ELF-1 (cell line): ENCODE measurements around the gene SPACA6.
"Not testable (repeated sequence)": the region's sequence is repeated elsewhere in the genome, so short reads cannot be mapped to it uniquely, and the experiment has no call there.

ENCODE experiments used
- DNase-seq: peaks from one replicate; pipeline ENCODE4 v3.0.0-alpha.2; 2016; ENCODE audit warnings: low read depth, low spot score

SPACA6 gene, protein sequence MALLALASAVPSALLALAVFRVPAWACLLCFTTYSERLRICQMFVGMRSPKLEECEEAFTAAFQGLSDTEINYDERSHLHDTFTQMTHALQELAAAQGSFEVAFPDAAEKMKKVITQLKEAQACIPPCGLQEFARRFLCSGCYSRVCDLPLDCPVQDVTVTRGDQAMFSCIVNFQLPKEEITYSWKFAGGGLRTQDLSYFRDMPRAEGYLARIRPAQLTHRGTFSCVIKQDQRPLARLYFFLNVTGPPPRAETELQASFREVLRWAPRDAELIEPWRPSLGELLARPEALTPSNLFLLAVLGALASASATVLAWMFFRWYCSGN

DNA sequence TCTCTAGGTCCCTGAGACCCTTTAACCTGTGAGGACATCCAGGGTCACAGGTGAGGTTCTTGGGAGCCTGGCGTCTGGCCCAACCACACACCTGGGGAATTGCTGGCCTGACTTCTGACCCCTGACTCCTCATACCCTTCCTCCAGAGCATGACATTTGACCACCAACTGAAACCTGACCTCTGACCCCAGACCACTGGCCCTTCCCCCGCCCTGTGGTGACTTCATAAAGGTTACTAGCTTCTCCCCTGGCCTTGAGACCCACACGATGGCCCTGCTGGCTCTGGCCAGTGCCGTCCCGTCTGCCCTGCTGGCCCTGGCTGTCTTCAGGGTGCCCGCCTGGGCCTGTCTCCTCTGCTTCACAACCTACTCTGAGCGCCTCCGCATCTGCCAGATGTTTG, at the start of gene SPACA6:
Gene SPACA6, plus strand, starts transcription at position 71 of the 400 bp plus-strand sequence. Its CDS starts 197 bp downstream, at position 268.
- no peak for DNase-seq

DNA sequence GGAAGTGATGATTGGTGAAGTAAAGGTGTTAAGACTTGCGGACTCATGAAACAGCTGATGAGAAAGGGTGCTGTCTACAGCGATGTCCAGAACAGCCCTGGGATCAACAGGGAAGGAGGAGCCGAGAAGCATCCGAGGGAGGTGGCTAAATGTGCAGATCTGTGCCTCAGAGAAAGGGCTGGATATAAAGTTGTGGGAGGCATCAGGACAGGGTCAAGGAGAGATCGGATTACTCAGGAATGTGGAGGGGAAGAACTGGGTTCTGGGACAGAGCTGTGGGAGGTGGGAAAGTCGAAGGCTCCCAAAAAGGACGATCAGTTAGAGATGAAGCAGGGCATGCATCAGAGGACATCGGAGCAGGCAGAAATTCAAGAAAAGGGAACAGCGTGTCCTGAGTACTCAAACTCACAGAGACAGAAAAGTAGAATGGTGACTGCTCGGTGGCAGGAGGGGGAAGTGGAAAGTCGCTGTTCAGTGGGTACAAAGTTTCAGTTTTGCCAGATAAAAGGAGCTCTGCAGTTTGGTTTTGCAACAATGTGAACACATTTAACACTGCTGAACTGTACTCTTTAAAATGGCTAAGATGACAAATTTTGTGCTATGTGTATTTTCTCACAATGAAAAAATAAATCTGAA, 48.4 kb upstream of the SPACA6 start:
- no peak for DNase-seq

DNA sequence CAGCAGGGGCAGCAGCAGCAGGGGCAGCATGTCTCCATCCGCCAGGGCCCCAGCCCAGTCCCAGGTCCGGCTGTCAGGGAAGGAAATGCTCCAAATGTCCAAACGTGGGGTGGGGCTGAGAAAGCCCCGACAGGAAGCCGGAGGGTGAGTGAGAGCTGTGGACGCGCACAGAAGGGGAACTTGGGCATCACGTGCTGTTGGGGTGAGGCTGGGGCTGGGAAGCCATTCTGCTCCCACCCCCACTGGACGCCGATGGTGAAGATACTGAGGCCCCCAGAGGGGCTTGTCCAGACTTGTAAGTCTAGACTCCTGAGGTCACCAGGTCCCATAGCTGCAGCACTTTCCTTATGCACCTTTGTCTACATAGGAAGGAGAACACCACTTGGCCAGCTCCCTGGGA, 46.4 kb upstream of the SPACA6 start, which contains the start of gene SIGLEC14:
Gene SIGLEC14, minus strand, starts transcription at position 96 of the 400 bp plus-strand sequence. Its CDS starts 66 bp downstream, at position 30.
- not testable (repeated sequence) for DNase-seq

DNA sequence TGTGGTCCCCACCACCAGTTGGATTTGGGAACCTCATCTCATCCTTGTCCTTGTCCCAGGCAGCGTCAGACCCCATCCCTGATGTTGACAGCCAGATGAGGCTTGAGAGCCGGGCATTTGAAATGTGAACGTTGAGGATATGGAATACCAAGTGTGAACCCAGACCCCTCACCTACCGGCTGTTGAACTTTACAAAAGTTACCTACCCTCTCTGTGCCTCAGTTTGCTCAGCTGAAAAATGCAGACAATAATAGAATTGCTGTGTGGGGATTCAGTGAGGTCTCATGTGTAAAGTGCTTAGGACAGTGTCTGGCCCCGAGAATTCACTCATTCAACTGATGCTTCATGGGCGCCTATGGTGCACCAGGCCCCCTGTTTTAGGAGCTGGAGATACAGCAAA, 45.8 kb upstream of the SPACA6 start:
- DNase-seq: no peak

DNA sequence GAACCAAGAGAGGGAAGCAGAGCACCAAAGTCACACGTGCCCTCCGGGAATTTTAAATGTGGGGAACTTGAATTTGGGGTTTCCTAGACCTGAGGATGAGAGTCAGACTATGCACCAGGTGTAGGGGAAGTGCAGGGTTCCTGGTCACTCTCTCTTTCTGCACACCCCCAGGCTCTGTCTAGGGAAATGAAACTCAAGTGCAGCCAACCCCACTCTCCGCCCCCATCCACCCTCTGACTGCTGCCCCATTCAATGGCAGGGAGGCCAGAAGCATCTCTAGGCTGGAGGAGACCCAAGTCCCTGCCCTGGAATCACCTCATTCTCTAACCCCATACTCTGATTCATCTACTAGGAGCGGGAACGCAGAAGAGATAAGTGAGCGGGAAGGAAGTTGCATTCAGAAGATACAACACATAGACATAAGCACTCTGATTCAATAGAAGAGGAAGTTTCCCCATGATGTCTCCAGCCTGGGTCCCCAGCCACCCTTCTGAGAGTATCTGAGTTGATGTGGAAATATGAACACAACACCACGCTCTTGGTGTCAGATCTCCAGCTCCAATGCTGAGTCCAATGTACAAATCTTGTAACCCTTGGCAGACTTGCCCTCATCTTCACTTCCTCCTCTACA, 41.8 kb upstream of the SPACA6 start:
- DNase-seq: no peak

DNA sequence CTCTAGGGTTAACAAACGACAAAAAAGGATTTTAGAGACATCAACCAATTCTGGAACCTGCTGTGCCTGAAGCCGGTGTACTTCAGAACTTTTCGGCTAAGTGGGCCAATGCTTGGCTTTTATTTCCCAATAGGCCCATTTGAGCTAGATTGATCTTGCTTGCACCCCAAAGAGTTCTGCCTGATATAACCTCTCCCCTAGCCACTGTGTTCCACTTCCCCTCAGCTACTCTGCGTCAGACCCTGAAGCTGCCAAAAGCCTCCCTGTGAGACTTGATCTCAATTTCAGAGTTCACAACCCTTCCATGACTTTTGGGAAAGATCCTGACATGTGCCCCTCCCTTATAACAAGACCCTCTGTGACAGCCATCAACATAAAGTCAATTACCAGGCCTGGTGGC, 40.9 kb upstream of the SPACA6 start:
- no peak for DNase-seq

DNA sequence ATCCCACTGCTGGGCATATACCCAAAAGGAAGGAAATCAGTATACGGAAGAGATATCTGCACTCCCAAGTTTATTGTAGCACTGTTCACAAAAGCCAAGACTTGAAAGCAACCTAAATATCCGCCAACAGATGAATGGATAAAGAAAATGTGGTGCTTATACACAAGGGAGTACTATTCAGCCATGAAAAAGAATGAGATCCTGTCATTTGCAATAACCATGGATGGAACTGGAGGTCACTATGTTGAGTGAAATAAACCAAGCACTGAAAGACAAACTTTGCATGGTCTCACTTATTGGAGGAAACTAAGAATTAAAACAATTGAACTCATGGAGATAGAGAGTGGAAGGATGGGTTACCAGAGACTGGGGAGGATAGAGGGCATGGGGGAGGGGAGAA, 40.0 kb upstream of the SPACA6 start:
- no peak for DNase-seq

DNA sequence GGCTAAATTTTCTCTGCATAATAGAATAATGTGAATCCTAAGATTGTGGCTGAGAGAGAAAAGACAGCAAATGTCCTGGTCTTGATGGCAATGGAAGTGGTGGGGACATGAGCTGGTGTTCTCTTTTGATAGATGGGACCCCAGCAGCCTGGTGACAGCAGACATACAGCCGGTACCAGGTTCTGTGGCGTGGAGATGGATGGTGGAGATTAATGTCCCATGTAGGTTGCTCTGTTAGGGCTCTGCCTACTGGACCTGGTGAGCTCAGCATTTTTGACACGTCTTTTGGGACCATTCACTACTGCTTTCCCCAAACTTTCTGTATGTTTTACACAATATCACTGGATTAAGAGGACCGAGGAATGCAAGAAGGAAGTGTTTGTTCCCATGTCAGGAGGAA, 38.3 kb upstream of the SPACA6 start:
- DNase-seq: no peak

DNA sequence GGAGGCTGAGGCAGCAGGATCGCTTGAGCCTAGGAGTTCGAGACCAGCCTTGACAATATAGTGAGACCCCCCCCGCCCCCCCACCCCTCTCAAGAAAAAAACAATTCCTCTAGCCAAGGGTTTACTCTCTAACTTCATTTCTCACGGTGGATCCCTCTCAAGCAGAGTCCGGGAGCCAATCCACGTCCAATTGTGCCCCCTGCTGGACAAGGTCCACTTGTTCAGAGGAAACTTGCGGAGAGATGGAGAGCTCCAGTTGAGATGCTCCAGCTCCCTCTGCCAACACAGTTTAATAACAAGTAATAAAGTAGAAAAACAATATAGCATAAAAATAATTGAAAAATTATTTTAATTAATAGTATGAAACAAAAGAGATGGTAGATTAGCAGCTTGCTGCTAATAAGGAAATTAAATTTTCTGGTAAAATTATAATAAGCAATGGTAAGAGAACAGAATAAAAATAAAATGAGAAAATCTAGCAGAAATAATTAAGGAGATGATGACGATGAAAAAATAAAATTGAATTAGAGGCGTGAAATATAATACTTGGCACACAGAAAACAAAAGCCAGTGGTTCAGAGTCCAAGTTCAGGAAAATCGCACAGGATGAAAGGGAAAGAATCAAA, 32.0 kb upstream of the SPACA6 start:
- peak; percentile 71 for DNase-seq

DNA sequence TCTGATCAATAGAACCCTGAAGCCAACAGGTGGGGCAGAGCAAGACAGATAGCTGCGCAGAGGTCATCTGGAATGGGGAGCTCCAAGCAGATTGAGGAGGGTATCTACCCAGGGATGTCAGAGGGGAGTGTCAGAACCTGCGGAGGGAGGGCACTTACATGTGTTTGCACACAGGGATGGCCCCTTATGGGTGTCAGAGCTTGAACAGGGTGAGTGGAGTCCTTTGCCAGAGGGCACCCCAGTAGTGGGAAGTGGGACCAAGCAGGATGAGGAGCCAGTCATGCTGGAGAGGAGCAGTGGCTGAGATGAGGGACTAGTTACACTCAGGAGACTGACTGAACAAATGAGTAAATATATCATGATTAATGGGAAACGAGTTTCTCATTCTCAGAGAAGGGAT, 29.5 kb upstream of the SPACA6 start:
- no peak for DNase-seq

DNA sequence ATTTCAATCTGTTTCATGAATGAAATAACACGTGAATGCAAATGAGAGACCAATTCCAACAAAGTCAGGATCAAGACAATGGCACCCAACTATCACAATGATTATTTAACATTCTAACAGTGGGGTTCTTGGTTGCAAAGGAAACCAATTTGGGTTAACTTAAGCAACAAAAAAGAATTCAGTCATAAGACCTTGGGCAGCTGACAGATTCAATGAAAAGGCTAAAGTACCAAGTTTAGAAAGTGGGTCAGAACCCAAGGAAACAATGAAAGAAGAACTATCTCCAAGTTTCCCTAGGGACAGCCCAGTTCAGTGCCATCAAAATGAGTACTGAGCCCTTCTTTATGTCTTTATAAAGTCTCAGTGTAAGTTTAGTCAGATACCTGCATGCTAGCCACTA, 29.0 kb upstream of the SPACA6 start:
- DNase-seq: no peak

DNA sequence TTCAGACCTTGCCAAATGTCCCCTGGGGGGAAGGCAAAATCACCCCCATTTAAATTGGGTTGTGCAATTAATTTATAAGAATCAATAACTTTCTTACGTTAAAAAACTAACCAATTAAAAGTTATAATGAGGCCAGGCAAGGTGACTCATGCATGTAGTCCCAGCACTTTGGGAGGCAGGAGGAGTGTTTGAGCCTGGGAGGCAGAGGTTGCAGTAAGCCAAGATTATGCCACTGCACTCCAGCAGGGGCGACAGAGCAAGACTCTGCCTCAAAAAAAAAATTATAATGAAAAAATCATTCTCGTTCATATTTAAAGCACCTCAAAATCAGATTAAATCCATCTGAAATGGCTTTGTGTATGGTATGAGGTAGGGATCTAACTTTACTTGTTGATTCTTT, 28.1 kb upstream of the SPACA6 start:
- no peak for DNase-seq

DNA sequence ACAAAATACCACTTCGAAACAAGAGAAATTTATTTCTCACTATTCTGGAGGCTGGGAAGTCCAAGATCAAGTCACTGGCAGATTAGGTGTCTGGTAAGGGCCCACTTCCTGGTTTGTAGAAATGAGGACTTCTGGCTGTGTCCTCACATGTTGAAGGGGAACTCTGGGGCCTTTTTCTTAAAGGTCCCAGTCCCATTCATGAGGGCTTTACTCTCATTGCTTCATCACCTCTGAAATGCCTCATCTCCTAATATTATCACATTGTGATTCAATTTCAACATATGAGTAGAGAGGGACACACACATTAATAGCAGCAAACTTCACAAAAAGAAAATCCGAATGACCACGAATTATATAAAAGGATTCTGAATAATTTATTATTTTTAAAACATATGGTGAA, 24.9 kb upstream of the SPACA6 start:
- no peak for DNase-seq

DNA sequence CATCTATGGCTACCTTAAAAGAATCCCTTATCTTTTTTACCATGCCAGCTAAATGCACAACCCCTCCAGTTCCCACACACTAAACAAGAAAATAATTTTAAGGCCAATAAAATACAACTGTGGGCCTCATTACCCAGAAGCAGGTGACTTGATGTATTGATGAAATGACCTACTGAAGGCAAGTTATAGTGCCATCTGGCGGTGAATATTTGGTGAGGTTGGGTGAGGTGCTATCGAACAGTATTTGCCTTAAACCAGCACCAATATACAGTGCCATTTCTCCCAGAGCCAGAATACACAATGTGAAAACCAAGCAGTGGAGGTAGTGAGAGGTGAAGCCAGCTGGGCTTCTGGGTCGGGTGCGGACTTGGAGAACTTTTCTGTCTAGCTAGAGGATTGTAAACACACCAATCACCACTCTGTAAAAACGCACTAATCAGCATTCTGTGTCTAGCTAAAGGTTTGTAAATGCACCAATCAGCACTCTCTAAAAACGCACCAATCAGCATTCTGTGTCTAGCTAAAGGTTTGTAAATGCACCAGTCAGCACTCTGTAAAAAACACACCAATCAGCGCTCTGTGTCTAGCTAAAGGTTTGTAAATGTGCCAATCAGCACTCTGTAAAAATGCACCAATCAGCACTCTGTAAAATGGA, 17.1 kb upstream of the SPACA6 start:
- peak; percentile 25 for DNase-seq

DNA sequence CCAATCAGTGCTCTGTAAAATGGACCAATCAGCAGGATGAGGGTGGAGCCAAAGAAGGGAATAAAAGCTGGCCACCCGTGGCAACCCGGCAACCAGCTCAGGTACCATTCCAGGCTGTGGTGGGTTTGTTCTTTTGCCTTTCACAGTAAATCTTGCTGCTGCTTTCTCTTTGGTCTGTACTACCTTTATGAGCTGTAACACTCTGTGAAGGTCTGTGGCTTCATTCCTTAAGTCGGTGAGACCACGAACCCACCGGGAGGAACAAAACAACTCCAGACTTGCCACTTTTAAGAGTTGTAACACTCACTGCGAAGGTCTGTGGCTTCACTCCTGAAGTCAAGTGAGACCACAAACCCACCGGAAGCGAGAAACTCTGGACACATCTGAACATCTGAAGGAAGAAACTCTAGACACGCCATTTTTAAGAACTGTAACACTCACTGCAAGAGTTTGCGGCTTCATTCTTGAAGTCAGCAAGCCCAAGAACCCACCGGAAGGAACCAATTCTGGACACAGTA, 16.5 kb upstream of the SPACA6 start:
- no peak for DNase-seq

DNA sequence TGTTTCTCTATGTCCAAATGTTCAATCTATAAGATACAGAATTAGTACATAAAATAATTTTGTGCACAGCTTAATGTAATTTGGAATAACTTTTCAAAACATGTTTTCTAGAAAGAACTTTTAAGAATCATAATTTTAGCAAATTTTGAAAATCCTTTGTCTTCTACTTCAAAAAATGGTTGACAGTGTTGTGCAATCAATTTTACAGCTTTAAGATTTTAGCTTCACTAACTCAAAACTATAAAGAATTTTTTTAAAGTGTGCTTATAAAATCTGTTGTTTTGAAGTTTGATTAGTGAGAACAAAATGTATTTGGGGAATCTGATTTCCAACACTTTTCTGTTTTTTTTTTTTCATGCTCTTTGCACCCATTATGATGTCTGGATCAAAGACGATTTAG, 12.7 kb upstream of the SPACA6 start:
- DNase-seq: no peak

DNA sequence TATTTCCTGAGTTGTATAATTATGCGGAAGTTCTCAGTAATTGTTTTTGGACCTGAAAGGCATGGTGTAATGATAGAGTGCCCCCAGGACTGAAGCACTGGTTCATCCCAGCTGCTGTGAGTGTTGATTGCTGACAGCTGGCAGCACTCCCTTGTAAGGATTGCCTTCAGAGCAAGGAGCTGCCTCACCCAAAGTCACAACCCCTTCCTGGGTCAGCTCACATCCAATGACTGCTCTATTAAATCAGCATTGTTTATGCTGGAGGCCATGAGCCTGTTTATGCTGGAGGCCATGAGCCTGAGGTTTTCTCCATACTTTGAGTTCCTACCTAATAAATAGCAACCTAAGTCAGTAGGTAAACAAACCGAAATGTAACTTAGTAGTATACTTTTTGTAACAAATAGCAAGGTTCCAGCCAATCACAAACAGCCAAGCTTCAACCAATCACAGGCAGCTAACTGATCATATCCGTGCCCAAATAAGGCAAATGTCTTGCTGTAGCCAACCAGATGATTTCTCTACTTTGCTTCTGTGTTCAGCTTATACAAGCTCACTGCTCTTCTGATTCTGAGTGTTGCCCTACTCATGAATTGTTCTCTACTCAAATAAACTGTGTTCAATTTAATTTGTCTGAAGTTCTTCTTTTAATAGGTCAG, 11.7 kb upstream of the SPACA6 start:
- peak; percentile 48 for DNase-seq

DNA sequence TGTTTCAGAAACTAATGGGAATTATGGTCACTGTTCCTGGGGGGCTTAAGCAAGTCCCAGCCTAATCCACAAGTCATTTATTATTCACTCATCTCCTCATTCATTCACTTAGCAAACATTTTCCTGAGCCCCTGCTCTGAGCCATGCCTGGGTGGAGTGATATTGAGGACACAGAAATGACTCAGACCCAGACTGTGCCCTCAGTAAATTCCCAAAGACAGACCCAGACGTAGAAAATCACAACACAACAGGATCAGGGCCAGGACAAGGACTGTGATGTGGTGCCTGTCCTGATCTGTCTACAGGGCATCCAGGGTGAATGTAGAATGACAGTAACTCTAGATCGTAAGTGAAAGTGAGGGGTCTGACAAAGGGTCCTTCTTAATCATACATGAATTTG, 7.0 kb upstream of the SPACA6 start:
- no peak for DNase-seq

DNA sequence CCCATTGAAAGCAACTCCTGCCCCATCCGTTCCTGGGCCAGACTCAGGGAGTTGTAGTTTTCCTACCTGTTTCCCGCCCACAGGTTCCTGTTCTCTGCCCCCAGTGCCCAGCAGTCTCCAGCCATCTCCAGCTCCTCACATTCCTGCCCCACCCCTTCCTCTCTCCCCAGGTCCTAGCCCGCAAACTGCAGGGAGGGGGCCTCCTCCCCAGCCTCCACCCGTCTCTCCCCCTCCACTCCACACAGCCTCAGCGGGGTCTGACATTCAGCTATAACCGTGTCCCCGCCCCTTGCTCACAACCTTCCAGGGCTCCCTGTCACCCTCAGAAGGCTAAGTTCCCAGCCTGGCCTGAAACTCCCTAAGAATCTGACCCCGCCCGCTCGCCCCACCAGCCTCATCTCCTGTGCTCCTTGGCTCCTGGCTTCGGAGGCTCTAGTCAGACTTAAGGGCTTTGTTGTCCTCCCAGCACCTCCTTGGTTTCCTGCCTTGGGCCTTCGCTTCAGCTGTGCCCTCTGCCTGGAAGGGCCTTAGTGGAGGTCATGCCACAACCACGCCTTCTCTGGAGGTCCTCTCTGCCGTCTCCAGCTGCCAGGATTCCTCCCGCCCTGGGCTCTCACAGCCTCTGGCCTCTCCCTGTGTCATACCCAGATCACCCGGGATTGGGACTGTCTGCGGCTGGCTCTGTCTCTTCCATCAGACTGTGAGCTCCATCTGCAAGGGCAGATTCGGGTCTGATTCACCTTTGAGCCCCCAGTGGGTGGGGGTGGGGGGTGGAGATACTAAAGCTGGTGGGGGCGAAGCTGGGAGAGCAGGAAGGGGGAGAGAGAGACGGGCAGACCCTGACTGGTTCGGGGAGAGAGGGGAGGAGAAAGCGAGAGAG, 5.1 kb upstream of the SPACA6 start:
- DNase-seq: peak; percentile 83
